Ovary (tissue), 3 donors: Measurements from ENCODE around the gene NHSL2.

Source experiments
- EP300 ChIP-seq: sonication (generic); formaldehyde crosslinking; IDR thresholded peaks from one replicate; pipeline ENCODE4 v1.6.1; 2017; ENCODE audit warnings: antibody characterized with exemption
- POLR2A ChIP-seq: fragments of 450-650 bp; IDR thresholded peaks from one replicate; pipeline ENCODE4 v1.6.1; 2017; ENCODE audit warnings: antibody characterized with exemption, mild to moderate bottlenecking, moderate library complexity
- TF ChIP-seq, protein P1 (sequence below), 3 donors: fragments of 450-650 bp in 2 of 3; fragments of 200-600 bp in 1 of 3; IDR thresholded peaks; one replicate each; pipeline versions ENCODE4 v1.5.1 to v1.8.0; 2016 to 2022; ENCODE audit warnings: antibody characterized with exemption in 3 of 3, mild to moderate bottlenecking in 1 of 3
- donor health status: DM: no; HTN: no; CAD: no.

DNA sequence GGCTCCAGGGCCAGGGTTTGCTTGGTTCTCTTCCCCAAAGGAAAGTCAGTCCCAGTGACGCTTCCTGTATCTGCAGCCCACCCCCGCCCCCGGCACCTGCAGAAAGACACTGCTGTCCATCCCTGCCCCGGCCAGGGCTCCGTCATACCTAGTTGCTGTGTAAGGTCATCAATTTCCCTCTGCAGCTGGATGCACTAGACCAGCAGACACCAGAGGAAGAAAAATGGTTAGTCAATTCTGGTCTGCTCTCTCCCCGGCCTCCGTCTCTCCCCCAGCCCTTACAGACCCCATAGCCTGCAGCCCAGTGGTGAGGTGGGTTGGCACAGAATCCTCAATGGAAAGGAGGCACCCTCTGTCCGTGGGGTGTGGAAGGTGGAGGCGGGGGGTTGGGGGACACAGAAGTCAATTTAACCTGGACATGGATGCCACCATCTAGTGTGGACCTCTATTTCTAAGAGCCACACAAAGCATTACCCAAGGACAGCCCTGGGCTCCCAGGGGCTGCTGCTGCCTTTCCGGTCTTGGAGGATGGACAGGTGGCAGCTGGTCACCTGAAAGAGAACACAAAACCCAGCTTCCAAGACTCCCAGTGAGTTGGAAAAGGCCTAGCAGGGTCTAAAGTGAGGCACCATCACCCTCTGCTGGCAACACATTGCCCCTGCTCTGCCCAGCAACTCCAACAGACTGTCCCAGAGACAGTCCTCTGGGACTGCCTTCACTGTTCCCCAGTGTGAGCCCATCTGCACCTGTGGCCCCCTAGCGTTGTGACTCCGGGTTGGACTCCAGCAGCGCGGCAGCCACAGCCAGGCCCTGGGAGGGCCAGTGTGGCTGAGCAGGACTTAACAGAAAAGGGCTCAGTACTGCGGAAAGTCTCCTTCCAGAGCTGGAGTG lies 40.2 kb upstream of the NHSL2 start:
- TF ChIP-seq, protein P1, sequence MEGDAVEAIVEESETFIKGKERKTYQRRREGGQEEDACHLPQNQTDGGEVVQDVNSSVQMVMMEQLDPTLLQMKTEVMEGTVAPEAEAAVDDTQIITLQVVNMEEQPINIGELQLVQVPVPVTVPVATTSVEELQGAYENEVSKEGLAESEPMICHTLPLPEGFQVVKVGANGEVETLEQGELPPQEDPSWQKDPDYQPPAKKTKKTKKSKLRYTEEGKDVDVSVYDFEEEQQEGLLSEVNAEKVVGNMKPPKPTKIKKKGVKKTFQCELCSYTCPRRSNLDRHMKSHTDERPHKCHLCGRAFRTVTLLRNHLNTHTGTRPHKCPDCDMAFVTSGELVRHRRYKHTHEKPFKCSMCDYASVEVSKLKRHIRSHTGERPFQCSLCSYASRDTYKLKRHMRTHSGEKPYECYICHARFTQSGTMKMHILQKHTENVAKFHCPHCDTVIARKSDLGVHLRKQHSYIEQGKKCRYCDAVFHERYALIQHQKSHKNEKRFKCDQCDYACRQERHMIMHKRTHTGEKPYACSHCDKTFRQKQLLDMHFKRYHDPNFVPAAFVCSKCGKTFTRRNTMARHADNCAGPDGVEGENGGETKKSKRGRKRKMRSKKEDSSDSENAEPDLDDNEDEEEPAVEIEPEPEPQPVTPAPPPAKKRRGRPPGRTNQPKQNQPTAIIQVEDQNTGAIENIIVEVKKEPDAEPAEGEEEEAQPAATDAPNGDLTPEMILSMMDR (IDR thresholded peaks at IDR 0.05): no peak
- TF ChIP-seq POLR2A: no peak
- TF ChIP-seq EP300: no peak
